ENCODE data around the gene COPB1.

GRCh38 chr11:14522245-14522644 lies 22.6 kb upstream of the COPB1 start:
- TF ChIP-seq, protein P1, sequence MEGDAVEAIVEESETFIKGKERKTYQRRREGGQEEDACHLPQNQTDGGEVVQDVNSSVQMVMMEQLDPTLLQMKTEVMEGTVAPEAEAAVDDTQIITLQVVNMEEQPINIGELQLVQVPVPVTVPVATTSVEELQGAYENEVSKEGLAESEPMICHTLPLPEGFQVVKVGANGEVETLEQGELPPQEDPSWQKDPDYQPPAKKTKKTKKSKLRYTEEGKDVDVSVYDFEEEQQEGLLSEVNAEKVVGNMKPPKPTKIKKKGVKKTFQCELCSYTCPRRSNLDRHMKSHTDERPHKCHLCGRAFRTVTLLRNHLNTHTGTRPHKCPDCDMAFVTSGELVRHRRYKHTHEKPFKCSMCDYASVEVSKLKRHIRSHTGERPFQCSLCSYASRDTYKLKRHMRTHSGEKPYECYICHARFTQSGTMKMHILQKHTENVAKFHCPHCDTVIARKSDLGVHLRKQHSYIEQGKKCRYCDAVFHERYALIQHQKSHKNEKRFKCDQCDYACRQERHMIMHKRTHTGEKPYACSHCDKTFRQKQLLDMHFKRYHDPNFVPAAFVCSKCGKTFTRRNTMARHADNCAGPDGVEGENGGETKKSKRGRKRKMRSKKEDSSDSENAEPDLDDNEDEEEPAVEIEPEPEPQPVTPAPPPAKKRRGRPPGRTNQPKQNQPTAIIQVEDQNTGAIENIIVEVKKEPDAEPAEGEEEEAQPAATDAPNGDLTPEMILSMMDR (IDR thresholded peaks at IDR 0.05), result no peak
- TF ChIP-seq POLR2A (IDR thresholded peaks at IDR 0.05; ENCODE audit: low read depth) (no peak), EP300 (IDR thresholded peaks at IDR 0.05) (no peak), POLR2AphosphoS5 (IDR thresholded peaks at IDR 0.05) (no peak)
